ENCODE measurements around the gene RHOBTB1.

DNA sequence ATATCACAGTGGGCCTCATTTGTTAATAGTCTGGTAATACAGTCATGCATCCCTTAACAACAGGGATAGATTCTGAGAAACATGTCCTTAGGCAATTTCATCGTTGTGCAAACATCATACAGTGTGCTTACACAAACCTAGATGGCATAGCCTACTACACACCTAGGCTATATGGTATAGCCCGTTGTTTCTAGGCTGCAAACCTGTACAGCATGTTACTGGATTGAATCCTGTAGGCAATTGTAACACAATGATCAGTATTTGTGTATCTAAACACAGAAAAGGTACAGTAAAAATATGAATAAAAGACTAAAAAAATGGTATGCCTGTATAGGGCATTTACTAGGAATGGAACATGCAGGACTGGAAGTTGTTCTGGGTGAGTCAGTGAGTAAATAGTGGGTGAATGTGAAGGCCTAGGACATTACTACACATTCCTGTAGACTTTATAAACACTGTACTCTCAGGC, 12.0 kb upstream of the RHOBTB1 start:
- TF ChIP-seq, protein P1, sequence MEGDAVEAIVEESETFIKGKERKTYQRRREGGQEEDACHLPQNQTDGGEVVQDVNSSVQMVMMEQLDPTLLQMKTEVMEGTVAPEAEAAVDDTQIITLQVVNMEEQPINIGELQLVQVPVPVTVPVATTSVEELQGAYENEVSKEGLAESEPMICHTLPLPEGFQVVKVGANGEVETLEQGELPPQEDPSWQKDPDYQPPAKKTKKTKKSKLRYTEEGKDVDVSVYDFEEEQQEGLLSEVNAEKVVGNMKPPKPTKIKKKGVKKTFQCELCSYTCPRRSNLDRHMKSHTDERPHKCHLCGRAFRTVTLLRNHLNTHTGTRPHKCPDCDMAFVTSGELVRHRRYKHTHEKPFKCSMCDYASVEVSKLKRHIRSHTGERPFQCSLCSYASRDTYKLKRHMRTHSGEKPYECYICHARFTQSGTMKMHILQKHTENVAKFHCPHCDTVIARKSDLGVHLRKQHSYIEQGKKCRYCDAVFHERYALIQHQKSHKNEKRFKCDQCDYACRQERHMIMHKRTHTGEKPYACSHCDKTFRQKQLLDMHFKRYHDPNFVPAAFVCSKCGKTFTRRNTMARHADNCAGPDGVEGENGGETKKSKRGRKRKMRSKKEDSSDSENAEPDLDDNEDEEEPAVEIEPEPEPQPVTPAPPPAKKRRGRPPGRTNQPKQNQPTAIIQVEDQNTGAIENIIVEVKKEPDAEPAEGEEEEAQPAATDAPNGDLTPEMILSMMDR (conservative IDR thresholded peaks at IDR 0.05; ENCODE audit: low read length) = no peak
- no peak for TF ChIP-seq EZH2phosphoT487 (IDR thresholded peaks at IDR 0.05; ENCODE audit: borderline replicate concordance, low read depth, low read length)

All from OCI-LY7 (cell line).